MCF 10A (cell line): ENCODE measurements around the gene TSPYL6. TPM values are rescaled to one million over a fixed set of nuclear protein-coding genes. Genes with fewer than 3 reads are reported as not detected.

Experiments used
- BruUV-seq: library from RNA; stranded (reverse); fragments of 400-500 nt; replicated peaks from 2 replicates; lab custom pipeline; 2021; lab: Mats Ljungman, UMichigan
- CTCF ChIA-PET: fragments of 300-600 bp; sonication (Branson Sonifier 250); formaldehyde crosslinking; extraction: SDS; loops from one replicate; lab custom pipeline; 2021; ENCODE audit warnings: antibody characterized with exemption, inconsistent platforms; lab: Yijun Ruan, JAX
- POLR2A ChIA-PET: fragments of 300-600, 350-650 bp; sonication (Branson Sonifier 250); formaldehyde crosslinking; extraction: SDS; loops from one replicate; lab custom pipeline; 2020; ENCODE audit warnings: antibody characterized with exemption, inconsistent platforms; lab: Yijun Ruan, JAX
- DNase-seq: peaks from one replicate; pipeline ENCODE4 v3.0.0-alpha.2; 2018; ENCODE audit not compliant: unreplicated experiment
- H3K27ac Mint-ChIP-seq: one replicate; pipeline ENCODE4 v1.8.0; 2022; ENCODE audit warnings: mild to moderate bottlenecking, low read depth, mixed read lengths; ENCODE audit not compliant: unreplicated experiment
- H3K27me3 Mint-ChIP-seq: one replicate; pipeline ENCODE4 v1.8.0; 2022; ENCODE audit warnings: mixed read lengths; ENCODE audit not compliant: insufficient read depth, unreplicated experiment
- H3K36me3 Mint-ChIP-seq: one replicate; pipeline ENCODE4 v1.8.0; 2022; ENCODE audit warnings: mild to moderate bottlenecking, moderate library complexity, mixed read lengths; ENCODE audit not compliant: insufficient read depth, unreplicated experiment
- H3K4me1 Mint-ChIP-seq: one replicate; pipeline ENCODE4 v1.8.0; 2022; ENCODE audit warnings: mixed read lengths; ENCODE audit not compliant: insufficient read depth, unreplicated experiment
- H3K4me3 Mint-ChIP-seq: one replicate; pipeline ENCODE4 v1.8.0; 2022; ENCODE audit warnings: mild to moderate bottlenecking, moderate library complexity, mixed read lengths; ENCODE audit not compliant: unreplicated experiment
- H3K9me3 Mint-ChIP-seq: one replicate; pipeline ENCODE4 v1.8.0; 2022; ENCODE audit warnings: mixed read lengths; ENCODE audit not compliant: unreplicated experiment
- intact Hi-C: fragments of 100-400 bp; cut with micrococcal nuclease; formaldehyde crosslinking; loops from 2 replicates; pipeline ENCODE4 v1.14.1; 2022
- total RNA-seq: library from RNA; stranded (reverse); gene quantifications from 2 replicates; pipeline ENCODE4 v1.2.3, GENCODE V29; 2022
- TF ChIP-seq, protein P1 (sequence below): fragments of 200-600 bp; IDR thresholded peaks from one replicate; pipeline ENCODE4 v1.8.0; 2022; ENCODE audit warnings: antibody characterized with exemption, mild to moderate bottlenecking; ENCODE audit not compliant: unreplicated experiment

TSPYL6 gene
- total RNA-seq, 1 experiment from 2014 or later = not detected

DNA sequence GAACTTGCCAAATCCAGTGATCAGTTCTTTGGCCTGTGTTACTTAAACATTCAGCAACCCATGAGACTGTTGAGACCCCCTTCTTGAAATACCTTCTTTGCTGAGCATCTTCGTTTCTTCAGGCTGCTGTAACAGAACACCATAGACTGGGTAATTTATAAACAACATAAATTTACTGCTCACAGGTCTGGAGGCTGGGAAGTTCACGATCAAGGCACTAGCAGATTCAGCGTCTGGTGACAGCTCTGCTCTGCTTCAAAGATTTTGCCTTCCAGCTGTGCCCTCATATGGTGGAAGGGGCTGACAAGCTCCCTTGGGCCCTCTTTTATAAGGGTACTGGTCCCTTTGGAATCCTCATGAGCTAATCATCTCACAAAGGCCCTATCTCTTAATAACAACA is 28.8 kb upstream of the TSPYL6 start:
- Mint-ChIP-seq H3K4me3 (no peak overlapping the region), H3K36me3 (no peaks in the 10 kb centered on the region), H3K9me3 (no peaks in the 10 kb centered on the region), H3K4me1 (no peaks in the 10 kb centered on the region), H3K27me3 (no peaks in the 10 kb centered on the region), H3K27ac (no peak overlapping the region)
- TF ChIP-seq, protein P1, sequence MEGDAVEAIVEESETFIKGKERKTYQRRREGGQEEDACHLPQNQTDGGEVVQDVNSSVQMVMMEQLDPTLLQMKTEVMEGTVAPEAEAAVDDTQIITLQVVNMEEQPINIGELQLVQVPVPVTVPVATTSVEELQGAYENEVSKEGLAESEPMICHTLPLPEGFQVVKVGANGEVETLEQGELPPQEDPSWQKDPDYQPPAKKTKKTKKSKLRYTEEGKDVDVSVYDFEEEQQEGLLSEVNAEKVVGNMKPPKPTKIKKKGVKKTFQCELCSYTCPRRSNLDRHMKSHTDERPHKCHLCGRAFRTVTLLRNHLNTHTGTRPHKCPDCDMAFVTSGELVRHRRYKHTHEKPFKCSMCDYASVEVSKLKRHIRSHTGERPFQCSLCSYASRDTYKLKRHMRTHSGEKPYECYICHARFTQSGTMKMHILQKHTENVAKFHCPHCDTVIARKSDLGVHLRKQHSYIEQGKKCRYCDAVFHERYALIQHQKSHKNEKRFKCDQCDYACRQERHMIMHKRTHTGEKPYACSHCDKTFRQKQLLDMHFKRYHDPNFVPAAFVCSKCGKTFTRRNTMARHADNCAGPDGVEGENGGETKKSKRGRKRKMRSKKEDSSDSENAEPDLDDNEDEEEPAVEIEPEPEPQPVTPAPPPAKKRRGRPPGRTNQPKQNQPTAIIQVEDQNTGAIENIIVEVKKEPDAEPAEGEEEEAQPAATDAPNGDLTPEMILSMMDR = no peak
- ChIA-PET CTCF (no interaction called here), POLR2A (no interaction called here)
- intact Hi-C loops = no loop called here
- no peak for DNase-seq
- BruUV-seq = no TSS peak

DNA sequence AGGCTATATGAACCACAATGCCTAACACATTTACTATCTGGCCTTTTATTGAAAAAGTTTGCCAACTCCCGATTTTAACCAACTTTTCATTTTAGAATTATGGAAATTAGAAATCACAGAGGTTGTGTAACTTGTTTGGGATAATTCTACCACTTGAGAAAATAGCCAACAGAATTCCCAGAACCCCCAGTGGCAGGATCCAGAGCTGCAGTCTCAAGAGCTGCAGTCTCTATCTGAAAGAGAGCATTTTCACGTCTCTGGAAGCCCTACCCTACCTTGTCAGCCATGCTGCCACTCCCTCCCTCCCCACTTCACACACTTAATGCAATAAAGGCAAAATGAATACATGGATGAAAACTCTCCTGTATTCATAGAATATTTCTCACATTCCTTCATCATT is 23.4 kb upstream of the TSPYL6 start:
- H3K9me3 Mint-ChIP-seq = no peaks in the 10 kb centered on the region
- BruUV-seq = no TSS peak
- intact Hi-C loops = no loop called here

DNA sequence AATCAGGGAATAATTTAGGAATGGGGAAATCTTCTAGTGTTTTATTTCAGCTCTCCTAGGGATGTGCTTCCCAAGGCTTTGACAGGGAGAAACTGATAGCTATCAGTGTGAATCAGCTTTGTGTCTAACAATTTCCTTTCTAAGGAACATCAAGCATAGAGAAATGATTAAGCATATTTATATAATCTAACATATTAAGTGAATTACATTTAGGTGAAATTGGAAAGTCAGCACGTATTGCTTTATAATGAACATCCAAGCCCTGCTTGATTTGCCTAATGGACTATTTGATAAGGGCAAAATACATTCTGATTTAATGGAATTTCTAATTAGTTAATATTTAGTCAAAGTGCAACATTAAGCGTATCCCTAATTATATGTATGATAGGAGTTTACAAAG is 19.5 kb upstream of the TSPYL6 start:
- no peaks in the 10 kb centered on the region for H3K4me1 Mint-ChIP-seq
- ChIA-PET CTCF (interaction anchor here (0.6 to 0.8 kb wide), 2 partner anchors 16 to 41 kb away, joined by 3 to 4 read pairs; no protein-coding TSS in a partner anchor), POLR2A (interaction anchor here (0.7 kb wide), 1 partner anchor 161 kb away, joined by 3 read pairs; no protein-coding TSS in a partner anchor)
- H3K9me3 Mint-ChIP-seq = peaks cover 5% of the 10 kb centered on the region
- intact Hi-C loops = no loop called here
- H3K36me3 Mint-ChIP-seq = peaks cover 6% of the 10 kb centered on the region
- H3K27me3 Mint-ChIP-seq = no peaks in the 10 kb centered on the region
- TF ChIP-seq, protein P1 = no peak
- DNase-seq = no peak
- H3K27ac Mint-ChIP-seq = peak overlapping the region; percentile 32
- no TSS peak for BruUV-seq
- no peak overlapping the region for H3K4me3 Mint-ChIP-seq

More for the DNA sequence above, 23.4 kb upstream of the TSPYL6 start:
- peak; percentile 11 for DNase-seq
- TF ChIP-seq, protein P1 = peak; percentile 11
- Mint-ChIP-seq H3K36me3 (peaks cover 6% of the 10 kb centered on the region), H3K4me1 (no peaks in the 10 kb centered on the region), H3K4me3 (no peak overlapping the region), H3K27ac (no peak overlapping the region), H3K27me3 (no peaks in the 10 kb centered on the region)
- ChIA-PET CTCF (no interaction called here), POLR2A (no interaction called here)

DNA sequence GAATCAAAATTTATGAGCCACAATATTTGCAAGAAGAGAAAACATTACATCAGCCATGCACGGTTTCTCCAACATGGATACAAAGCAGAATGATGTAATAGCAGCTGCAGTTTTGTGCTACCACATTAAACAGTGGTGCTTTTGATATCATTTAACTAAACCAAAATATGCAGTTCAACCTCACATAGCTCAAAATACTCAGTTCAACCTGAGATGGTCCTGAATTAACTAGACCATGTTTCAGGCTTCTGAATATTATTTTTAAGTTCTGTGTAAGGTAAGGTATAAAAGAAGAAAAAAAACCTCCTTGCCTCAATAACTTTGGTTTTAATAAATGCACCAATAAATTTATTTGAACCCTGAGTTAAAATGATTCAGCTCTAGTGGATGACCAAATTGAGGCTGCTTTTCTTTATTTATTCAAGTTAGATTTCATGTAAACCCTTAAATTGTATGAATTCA is 18.8 kb upstream of the TSPYL6 start:
- peak; percentile 63 for DNase-seq
- Mint-ChIP-seq H3K4me3 (no peak overlapping the region), H3K9me3 (peaks cover 5% of the 10 kb centered on the region), H3K36me3 (peaks cover 6% of the 10 kb centered on the region), H3K27ac (peak overlapping the region; percentile 32), H3K27me3 (no peaks in the 10 kb centered on the region), H3K4me1 (no peaks in the 10 kb centered on the region)
- ChIA-PET POLR2A (interaction anchor here (0.6 kb wide), 1 partner anchor 148 kb away, joined by 3 read pairs; no protein-coding TSS in a partner anchor), CTCF (no interaction called here)
- intact Hi-C loops = no loop called here
- BruUV-seq = no TSS peak
- TF ChIP-seq, protein P1 = no peak
